Activated CD4-positive, alpha-beta T cell treated with anti-CD3 and anti-CD28 coated beads, Interleukin-2, amount 10 ng/mL, durations not matched to agents 7 days and 5 days (primary cell): ENCODE data around the gene PPP6R2. TPM values are rescaled to one million over a fixed set of nuclear protein-coding genes. Genes with fewer than 3 reads are reported as not detected.
"Not testable (repeated sequence)": the region's sequence is repeated elsewhere in the genome, so short reads cannot be mapped to it uniquely, and the experiment has no call there.

Experiments used
- CTCF ChIA-PET: fragments of 350-600 bp; sonication (Branson Sonifier 250); formaldehyde crosslinking; loops from one replicate; lab custom pipeline; 2021; ENCODE audit warnings: antibody characterized with exemption; lab: Charles Lee
- POLR2A ChIA-PET: fragments of 350-600 bp; sonication (Branson Sonifier 250); formaldehyde crosslinking; loops from one replicate; lab custom pipeline; 2021; ENCODE audit warnings: antibody characterized with exemption; lab: Charles Lee
- DNase-seq: peaks from one replicate; pipeline ENCODE4 v3.0.0-alpha.2; 2020
- H3K27ac Mint-ChIP-seq: one replicate; pipeline ENCODE4 v1.8.0; 2021; ENCODE audit warnings: mild to moderate bottlenecking, moderate library complexity, mixed read lengths
- H3K27me3 Mint-ChIP-seq: one replicate; pipeline ENCODE4 v1.8.0; 2021; ENCODE audit warnings: mixed read lengths
- H3K36me3 Mint-ChIP-seq: one replicate; pipeline ENCODE4 v1.8.0; 2021; ENCODE audit warnings: low read depth, mixed read lengths
- H3K4me1 Mint-ChIP-seq: one replicate; pipeline ENCODE4 v1.8.0; 2021; ENCODE audit warnings: mixed read lengths
- H3K4me3 Mint-ChIP-seq: one replicate; pipeline ENCODE4 v1.8.0; 2021; ENCODE audit warnings: mild to moderate bottlenecking, moderate library complexity, mixed read lengths
- H3K9me3 Mint-ChIP-seq: one replicate; pipeline ENCODE4 v1.8.0; 2021; ENCODE audit warnings: mixed read lengths
- total RNA-seq, 2 experiments: library from RNA; stranded (reverse); gene quantifications; one replicate each; pipeline ENCODE4 v1.2.3, GENCODE V29; 2021

Gene PPP6R2
- total RNA-seq, 2 experiments from 2014 or later: 55.6 to 67.6 TPM

DNA sequence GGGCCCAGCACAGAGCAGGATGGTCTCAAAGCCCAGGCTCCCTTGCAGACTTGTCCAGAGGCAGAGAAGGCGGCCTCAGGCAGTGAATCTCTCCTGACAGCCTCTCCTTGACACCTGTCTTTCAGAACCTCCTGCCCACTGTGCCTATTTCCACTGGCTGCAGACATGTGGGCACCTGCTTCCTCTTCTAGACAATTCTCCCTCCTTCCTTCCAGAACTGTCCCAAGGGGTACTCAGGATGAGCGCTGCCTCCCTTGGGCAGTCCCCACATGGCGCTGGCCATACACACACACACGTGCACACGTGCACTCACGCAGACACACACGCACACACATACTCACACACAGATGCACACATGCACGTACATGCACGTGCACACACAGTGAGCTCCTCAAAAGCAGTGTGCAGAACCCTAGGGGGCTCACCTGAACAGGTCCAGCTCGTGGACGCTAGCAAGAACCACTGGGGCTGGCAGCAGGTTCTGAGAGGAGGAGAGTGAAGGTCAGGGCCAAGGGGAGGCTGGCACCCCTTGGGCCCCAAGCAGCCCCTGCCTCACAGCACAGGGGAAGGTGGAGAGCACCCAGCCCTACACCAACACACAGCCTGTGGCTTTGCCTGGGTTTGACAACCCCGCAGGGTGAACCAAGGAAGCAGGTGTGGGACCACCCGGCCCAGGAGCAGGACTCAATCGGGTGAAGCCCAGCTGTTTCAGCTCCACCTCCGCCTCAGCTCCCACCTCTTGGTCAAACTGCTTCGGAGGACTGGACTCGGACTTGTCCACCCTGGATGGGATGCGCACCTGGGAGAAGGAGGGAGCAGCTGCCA lies 27.6 kb upstream of the PPP6R2 start:
- ChIA-PET CTCF (interaction anchor here (1.0 to 2.6 kb wide), 8 partner anchors 9 to 40 kb away, joined by 3 to 12 read pairs (median 4); partner anchors contain the start of gene PLXNB2), POLR2A (no interaction called here)
- Mint-ChIP-seq H3K27me3 (no peaks in the 10 kb centered on the region), H3K4me1 (peaks cover 19% of the 10 kb centered on the region), H3K9me3 (no peaks in the 10 kb centered on the region), H3K36me3 (no peaks in the 10 kb centered on the region), H3K4me3 (peak overlapping the region; percentile 78), H3K27ac (peak overlapping the region; percentile 78)
- DNase-seq: no peak

DNA sequence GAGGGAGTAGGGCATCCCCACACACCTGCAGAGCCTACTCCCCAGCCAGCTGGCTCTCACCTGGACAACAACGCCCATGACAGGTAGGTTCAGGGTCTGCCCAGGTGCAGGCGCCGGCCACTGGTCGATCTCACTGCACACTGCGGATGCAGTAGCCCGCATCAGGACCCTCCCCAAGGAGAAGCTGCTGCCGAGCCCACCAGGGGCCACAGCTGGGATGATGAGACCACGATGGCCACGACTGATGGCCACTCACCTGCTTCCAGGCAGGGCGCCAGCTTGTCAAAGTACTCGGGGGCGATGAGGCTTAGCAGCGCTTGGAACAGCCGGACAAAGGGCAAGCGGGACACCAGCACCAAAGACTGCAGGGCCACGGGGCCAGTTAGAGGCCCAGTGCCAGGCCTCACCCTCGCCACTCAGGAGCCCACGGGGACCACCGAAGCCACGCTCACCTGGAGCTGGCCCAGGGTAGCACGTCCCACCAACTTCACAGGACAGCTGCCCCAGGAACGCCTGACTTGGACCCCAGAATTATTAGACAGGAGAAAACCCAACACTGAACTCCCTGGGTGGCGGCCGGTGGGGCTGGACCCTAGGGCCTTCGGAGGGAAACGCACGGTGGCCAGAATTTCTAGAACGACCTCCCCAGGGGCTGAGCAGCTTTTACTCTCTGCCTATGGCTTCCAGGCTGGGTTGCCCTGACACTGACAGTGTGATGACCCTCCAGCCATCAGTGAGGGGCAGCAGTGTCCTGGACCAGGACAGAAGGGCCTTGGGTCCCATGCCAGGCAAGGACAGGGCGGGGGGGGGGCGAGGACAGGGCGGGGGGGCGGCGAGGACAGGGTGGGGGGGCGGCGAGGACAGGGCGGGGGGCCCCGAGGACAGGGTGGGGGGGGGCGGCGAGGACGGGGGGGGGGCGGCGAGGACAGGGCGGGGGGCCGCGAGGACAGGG lies 26.7 kb upstream of the PPP6R2 start:
- peaks cover 19% of the 10 kb centered on the region for H3K4me1 Mint-ChIP-seq
- DNase-seq: no peak
- H3K27ac Mint-ChIP-seq: no peak overlapping the region
- H3K4me3 Mint-ChIP-seq: no peak overlapping the region
- H3K27me3 Mint-ChIP-seq: no peaks in the 10 kb centered on the region
- ChIA-PET POLR2A (no interaction called here), CTCF (interaction anchor here (0.6 to 2.6 kb wide), 8 partner anchors 8 to 524 kb away, joined by 3 to 9 read pairs (median 4); partner anchors contain the start of genes DENND6B and PLXNB2)
- H3K9me3 Mint-ChIP-seq: no peaks in the 10 kb centered on the region
- H3K36me3 Mint-ChIP-seq: no peaks in the 10 kb centered on the region

DNA sequence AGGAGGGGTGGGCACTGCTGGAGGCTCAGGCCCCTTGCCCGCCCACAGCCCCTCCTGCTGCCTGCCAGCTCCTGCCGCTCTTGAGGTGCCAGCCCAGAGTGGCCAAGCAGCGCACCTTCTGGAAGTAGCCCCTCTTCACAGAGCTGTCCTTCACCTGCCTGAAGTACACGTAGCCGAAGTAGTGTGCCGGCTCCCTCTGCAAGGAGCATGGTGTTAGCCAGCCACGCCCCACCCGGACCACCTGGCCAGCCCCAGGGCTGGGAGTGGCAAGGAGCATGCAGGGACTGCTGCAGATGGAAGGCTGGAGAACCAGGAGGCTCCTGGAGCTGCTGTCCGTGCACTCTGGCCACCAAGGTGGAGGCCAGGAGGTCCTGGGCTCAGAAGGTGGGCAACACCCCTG lies 25.9 kb upstream of the PPP6R2 start:
- Mint-ChIP-seq H3K4me1 (peaks cover 19% of the 10 kb centered on the region), H3K4me3 (no peak overlapping the region), H3K27ac (no peak overlapping the region), H3K9me3 (no peaks in the 10 kb centered on the region), H3K36me3 (no peaks in the 10 kb centered on the region), H3K27me3 (no peaks in the 10 kb centered on the region)
- ChIA-PET CTCF (interaction anchor here (0.6 to 2.6 kb wide), 4 partner anchors 9 to 525 kb away, joined by 5 to 9 read pairs (median 6); partner anchors contain the start of genes DENND6B and PLXNB2), POLR2A (no interaction called here)
- DNase-seq: no peak

DNA sequence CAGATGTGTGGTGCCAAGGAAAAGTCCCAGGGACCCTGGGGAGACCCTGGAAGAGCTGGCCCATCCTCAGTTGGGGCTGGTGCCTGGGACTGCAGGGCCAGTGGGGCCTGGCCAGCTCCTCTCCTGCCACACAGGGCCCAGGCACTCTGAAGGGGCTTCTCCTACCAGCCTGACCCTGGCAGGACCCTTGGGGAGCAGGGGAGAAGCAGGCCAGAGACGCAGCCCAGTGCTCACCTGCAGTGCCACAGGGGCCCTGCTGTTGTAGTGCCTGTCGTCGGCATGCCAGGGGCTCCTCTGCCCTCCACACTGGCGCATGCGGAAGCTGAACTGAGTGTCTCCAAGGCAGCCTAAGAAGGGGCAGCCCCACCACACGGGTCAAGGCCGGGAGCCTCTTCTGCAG lies 25.5 kb upstream of the PPP6R2 start:
- DNase-seq: no peak
- H3K9me3 Mint-ChIP-seq: no peaks in the 10 kb centered on the region
- H3K27ac Mint-ChIP-seq: no peak overlapping the region
- CTCF ChIA-PET: interaction anchor here (0.8 to 1.5 kb wide), 2 partner anchors 9 to 11 kb away, joined by 3 to 5 read pairs; partner anchors contain the start of gene DENND6B
- POLR2A ChIA-PET: no interaction called here
- no peak overlapping the region for H3K4me3 Mint-ChIP-seq
- H3K36me3 Mint-ChIP-seq: no peaks in the 10 kb centered on the region
- H3K27me3 Mint-ChIP-seq: no peaks in the 10 kb centered on the region
- H3K4me1 Mint-ChIP-seq: peaks cover 19% of the 10 kb centered on the region

DNA sequence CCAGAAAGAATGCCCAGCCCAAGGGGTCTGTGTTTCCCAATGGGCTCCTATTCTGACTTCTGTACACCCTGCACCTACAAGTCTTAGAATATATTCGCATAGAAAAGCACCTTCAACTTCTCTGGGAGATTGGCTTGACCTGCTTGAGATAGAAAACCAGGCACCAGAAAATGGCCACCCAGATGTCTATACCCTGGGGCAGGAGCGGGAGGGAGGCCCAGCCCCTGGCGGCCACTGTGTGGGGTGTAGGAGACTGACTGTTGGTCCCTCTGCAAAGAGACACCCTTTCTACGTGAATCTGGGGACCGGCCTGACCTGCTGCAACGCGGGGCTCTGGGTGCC lies 24.8 kb upstream of the PPP6R2 start:
- CTCF ChIA-PET: interaction anchor here (0.8 kb wide), 1 partner anchor 11 kb away, joined by 3 read pairs; no protein-coding TSS in a partner anchor
- H3K27me3 Mint-ChIP-seq: no peaks in the 10 kb centered on the region
- H3K4me3 Mint-ChIP-seq: no peak overlapping the region
- no peaks in the 10 kb centered on the region for H3K9me3 Mint-ChIP-seq
- no peaks in the 10 kb centered on the region for H3K36me3 Mint-ChIP-seq
- peaks cover 19% of the 10 kb centered on the region for H3K4me1 Mint-ChIP-seq
- POLR2A ChIA-PET: no interaction called here
- no peak for DNase-seq
- no peak overlapping the region for H3K27ac Mint-ChIP-seq

DNA sequence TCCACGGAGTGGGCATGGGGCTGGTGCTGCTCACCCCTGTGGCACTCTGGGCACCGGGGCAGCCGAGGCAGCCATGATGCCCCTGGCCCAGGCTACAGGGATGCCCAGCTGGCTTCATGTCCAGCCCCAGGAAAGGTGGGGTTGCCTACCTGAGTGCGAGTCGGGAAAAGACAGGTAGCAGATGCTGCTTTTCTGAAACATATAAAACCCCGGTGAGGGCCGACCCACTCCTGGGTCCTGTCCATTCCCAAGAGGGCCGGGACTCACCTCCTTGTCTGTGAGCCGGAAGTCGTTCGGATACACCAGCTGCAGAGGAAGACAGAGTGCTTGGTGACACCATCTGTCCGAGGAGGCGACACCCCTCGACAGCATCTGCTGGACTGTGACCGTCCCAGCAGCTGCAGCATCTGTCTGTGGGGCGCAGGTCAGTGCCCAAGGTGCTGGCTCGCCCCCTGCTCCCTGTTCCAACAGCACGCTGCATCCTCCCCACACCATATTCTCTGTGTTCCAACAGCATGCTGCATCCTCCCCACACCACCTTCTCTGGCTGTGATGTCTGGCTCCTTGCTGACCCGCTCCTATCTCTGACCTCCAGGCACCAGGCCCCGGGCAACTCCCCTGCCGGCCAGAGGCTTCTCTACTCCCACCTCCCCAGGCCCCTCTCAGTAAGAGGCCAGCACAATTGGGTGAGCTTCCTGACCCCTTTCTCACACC lies 24.3 kb upstream of the PPP6R2 start:
- POLR2A ChIA-PET: no interaction called here

DNA sequence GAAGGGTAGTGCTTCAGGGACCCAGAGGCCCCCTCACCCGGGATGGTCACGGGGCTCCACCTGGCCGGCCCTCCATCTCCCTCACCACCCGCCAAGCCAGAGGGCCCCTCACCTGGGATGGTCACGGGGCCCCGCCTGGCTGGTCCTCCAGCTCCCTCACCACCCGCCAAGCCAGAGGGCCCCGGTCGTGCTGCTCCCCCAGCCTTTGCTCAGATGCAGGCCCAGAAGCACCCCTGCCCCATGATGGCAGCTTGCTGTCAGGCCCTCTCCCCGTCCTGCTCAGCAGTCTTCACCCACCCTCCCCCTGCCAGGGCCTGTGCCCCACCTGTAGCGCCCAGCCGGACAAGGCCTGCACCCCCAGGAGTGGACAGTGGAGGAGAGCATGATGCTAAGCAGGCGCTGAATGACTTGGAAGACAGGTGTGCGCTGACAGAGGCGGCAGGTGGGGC lies 23.6 kb upstream of the PPP6R2 start:
- peaks cover 9% of the 10 kb centered on the region for H3K4me1 Mint-ChIP-seq
- POLR2A ChIA-PET: no interaction called here
- no peaks in the 10 kb centered on the region for H3K9me3 Mint-ChIP-seq
- H3K27me3 Mint-ChIP-seq: no peaks in the 10 kb centered on the region
- DNase-seq: no peak
- CTCF ChIA-PET: interaction anchor here (0.9 to 2.6 kb wide), 4 partner anchors 15 to 43 kb away, joined by 3 to 13 read pairs (median 3); no protein-coding TSS in a partner anchor
- no peak overlapping the region for H3K4me3 Mint-ChIP-seq
- H3K27ac Mint-ChIP-seq: no peak overlapping the region
- H3K36me3 Mint-ChIP-seq: no peaks in the 10 kb centered on the region

More for the DNA sequence above, 24.3 kb upstream of the PPP6R2 start:
- Mint-ChIP-seq H3K36me3 (no peaks in the 10 kb centered on the region), H3K27ac (no peak overlapping the region), H3K4me1 (peaks cover 16% of the 10 kb centered on the region), H3K4me3 (no peak overlapping the region), H3K9me3 (no peaks in the 10 kb centered on the region), H3K27me3 (no peaks in the 10 kb centered on the region)
- no peak for DNase-seq
- CTCF ChIA-PET: interaction anchor here (0.9 to 1.0 kb wide), 2 partner anchors 14 to 42 kb away, joined by 3 read pairs; no protein-coding TSS in a partner anchor

DNA sequence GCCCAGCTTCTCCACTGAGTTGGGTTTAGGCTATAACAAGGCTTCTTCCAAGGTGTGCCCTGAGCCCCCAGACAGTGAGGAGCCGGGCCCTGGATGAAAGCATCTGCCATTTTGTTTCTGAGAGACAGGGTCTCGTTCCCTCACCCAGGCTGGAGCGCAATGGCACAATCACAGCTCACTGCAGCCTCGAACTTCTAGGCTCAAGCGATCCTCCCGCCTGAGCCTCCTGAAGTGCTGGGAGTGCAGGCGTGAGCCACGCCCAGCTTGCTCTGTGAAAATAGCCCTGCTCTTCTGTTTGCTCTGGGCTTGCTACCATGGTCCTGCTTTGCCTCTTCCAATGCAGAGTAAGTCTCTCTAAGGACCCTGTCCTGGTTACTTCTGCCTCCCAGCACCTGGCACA lies 23.0 kb upstream of the PPP6R2 start:
- CTCF ChIA-PET: interaction anchor here (0.7 to 2.6 kb wide), 5 partner anchors 13 to 44 kb away, joined by 3 to 13 read pairs (median 3); partner anchors contain the start of gene PLXNB2

DNA sequence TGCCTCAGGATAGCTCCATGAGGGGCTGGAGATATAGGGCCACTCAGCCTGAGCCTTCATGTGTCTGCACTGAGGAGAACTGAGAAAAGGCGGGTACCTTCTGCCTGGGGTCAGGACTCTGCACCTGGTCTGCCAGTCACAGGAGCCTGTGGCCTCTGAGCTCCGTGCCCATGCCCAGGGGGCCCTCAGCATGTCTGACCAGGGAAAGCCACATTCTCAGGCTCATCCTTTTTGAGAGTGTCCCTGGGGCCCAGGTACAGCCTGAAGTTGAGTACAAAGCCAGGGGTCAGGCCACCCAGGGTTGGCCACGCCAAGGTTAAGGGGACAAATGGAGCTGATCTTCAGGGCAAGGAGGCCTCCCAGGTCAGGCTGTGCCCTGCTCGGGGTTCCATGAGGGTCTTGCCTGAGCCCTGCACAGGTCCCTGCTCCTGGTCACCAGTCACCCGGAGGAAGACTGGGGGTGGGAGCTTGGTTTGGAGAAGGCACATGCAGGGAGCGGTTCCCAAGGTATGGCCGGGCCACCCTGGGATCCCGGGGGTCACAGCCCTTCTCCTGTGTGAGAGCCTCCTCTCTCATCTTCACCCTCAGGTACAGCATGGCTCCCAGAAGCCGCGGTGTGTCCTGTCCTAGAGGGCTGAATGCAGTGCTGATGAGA lies 22.3 kb upstream of the PPP6R2 start:
- ChIA-PET CTCF (interaction anchor here (0.7 to 2.6 kb wide), 5 partner anchors 14 to 77 kb away, joined by 3 to 13 read pairs (median 3); partner anchors contain the start of gene PLXNB2), POLR2A (no interaction called here)
- H3K4me1 Mint-ChIP-seq: peaks cover 1% of the 10 kb centered on the region
- no peak for DNase-seq
- H3K27me3 Mint-ChIP-seq: peaks cover 9% of the 10 kb centered on the region
- no peaks in the 10 kb centered on the region for H3K9me3 Mint-ChIP-seq
- no peaks in the 10 kb centered on the region for H3K36me3 Mint-ChIP-seq
- no peak overlapping the region for H3K27ac Mint-ChIP-seq
- no peak overlapping the region for H3K4me3 Mint-ChIP-seq

More for the DNA sequence above, 23.0 kb upstream of the PPP6R2 start:
- H3K9me3 Mint-ChIP-seq: no peaks in the 10 kb centered on the region
- H3K4me1 Mint-ChIP-seq: peaks cover 5% of the 10 kb centered on the region
- no peak overlapping the region for H3K4me3 Mint-ChIP-seq
- H3K36me3 Mint-ChIP-seq: no peaks in the 10 kb centered on the region
- peaks cover 4% of the 10 kb centered on the region for H3K27me3 Mint-ChIP-seq
- POLR2A ChIA-PET: no interaction called here
- DNase-seq: no peak
- no peak overlapping the region for H3K27ac Mint-ChIP-seq

DNA sequence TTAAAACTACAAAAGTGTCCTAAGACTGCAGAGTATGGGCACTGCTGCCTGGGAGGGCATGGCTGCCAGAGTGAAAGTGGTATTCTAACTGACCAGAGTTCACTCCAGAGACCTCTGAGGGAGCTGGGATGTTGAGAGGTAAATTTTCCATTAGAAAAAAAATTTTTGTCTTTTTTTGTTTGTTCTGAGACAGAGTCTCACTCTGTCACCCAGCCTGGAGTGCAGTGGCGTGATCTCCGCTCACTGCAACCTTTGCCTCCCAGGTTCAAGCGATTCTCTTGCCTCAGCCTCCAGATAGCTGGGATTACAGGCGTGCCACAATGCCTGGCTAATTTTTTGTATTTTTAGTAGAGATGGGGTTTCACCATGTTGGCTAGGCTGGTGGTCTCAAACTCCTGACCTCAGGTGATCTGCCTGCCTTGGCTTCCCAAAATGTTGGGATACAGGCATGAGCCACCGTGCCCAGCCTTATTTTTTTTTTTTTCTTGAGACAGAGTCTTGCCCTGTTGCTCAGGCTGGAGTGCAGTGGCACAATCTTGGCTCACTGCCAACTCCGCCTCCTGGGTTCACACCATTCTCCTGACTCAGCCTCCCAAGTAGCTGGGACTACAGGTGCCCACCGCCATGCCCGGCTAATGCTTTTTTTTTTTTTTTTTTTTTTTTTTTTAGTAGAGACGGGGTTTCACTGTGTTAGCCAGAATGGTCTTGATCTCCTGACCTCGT lies 20.6 kb upstream of the PPP6R2 start:
- H3K4me1 Mint-ChIP-seq, H3K9me3 Mint-ChIP-seq, H3K4me3 Mint-ChIP-seq, POLR2A ChIA-PET, DNase-seq, H3K27ac Mint-ChIP-seq, H3K36me3 Mint-ChIP-seq: not testable (repeated sequence)
- H3K27me3 Mint-ChIP-seq: peaks cover 14% of the 10 kb centered on the region
- CTCF ChIA-PET: interaction anchor here (0.7 to 8.6 kb wide), 4 partner anchors 19 to 76 kb away, joined by 3 to 54 read pairs (median 8); no protein-coding TSS in a partner anchor

DNA sequence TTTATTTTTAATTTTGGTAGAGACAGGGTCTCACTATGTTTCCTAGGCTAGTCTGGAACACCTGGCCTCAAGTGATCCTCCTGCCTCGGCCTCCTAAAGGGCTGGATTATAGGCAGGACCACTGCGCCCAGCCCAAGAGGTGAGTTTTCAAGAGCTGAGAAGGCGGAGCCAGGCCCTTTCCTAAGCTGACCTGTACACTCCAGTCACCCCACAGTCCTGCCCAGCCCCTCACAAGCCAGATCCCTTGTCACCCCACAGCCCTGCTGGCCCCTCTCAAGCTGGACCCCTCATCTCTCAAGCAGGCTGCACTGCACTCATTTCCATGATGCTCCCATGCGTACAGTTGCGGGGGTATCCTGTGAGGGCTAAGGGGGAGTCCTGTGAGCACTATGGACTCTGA lies 19.2 kb upstream of the PPP6R2 start:
- no peak for DNase-seq
- H3K9me3 Mint-ChIP-seq: no peaks in the 10 kb centered on the region
- no peaks in the 10 kb centered on the region for H3K36me3 Mint-ChIP-seq
- H3K27ac Mint-ChIP-seq: no peak overlapping the region
- ChIA-PET CTCF (interaction anchor here (0.6 to 8.6 kb wide), 5 partner anchors 45 to 297 kb away, joined by 3 to 54 read pairs (median 4); no protein-coding TSS in a partner anchor), POLR2A (no interaction called here)
- H3K27me3 Mint-ChIP-seq: peaks cover 14% of the 10 kb centered on the region
- no peak overlapping the region for H3K4me3 Mint-ChIP-seq
- peaks cover 10% of the 10 kb centered on the region for H3K4me1 Mint-ChIP-seq
